IMR-90 (cell line): ENCODE data around the gene TMCC1.
"Not testable (repeated sequence)": the region's sequence is repeated elsewhere in the genome, so short reads cannot be mapped to it uniquely, and the experiment has no call there.

ENCODE experiments used
- BHLHE40 ChIP-seq: fragments of 150-350 bp; IDR thresholded peaks from 2 replicates; pipeline ENCODE4 v1.6.1; 2016; ENCODE audit warnings: mild to moderate bottlenecking, low read depth, low read length
- CEBPB ChIP-seq: IDR thresholded peaks from 2 replicates; pipeline ENCODE4 v1.6.1; 2012; ENCODE audit warnings: low read depth, low read length, improper control_type of control experiment
- FOS ChIP-seq: fragments of 150-350 bp; IDR thresholded peaks from 2 replicates; pipeline ENCODE4 v1.6.1; 2016; ENCODE audit warnings: low read depth, low read length
- MAZ ChIP-seq: IDR thresholded peaks from 2 replicates; pipeline ENCODE4 v1.6.1; 2012; ENCODE audit warnings: low read depth, mild to moderate bottlenecking, low read length, improper control_type of control experiment, moderate library complexity, borderline replicate concordance
- MXI1 ChIP-seq: IDR thresholded peaks from 2 replicates; pipeline ENCODE4 v1.6.1; 2012; ENCODE audit warnings: low read depth, mild to moderate bottlenecking, low read length, moderate library complexity, borderline replicate concordance
- NFE2L2 ChIP-seq: fragments of 150-350 bp; IDR thresholded peaks from 2 replicates; pipeline ENCODE4 v1.6.1; 2016; ENCODE audit warnings: low read depth, mild to moderate bottlenecking, low read length
- POLR2A ChIP-seq: IDR thresholded peaks from 2 replicates; pipeline ENCODE4 v1.6.1; 2012; ENCODE audit warnings: mild to moderate bottlenecking, low read depth, low read length
- RAD21 ChIP-seq: IDR thresholded peaks from 2 replicates; pipeline ENCODE4 v1.6.1; 2012; ENCODE audit warnings: low read length, improper control_type of control experiment
- RCOR1 ChIP-seq: IDR thresholded peaks from 2 replicates; pipeline ENCODE4 v1.6.1; 2012; ENCODE audit warnings: mild to moderate bottlenecking, low read length, improper control_type of control experiment; ENCODE audit not compliant: insufficient replicate concordance
- RFX5 ChIP-seq: IDR thresholded peaks from 2 replicates; pipeline ENCODE4 v1.8.0; 2012; ENCODE audit warnings: low read depth, mild to moderate bottlenecking, low read length, moderate library complexity
- SMC3 ChIP-seq: fragments of 150-350 bp; IDR thresholded peaks from 2 replicates; pipeline ENCODE4 v1.6.1; 2016; ENCODE audit warnings: low read depth, mild to moderate bottlenecking, antibody characterized with exemption, low read length, moderate library complexity
- TF ChIP-seq, protein P1 (sequence below): conservative IDR thresholded peaks from 2 replicates; pipeline ENCODE4 v1.5.1; 2012; ENCODE audit warnings: mild to moderate bottlenecking, low read depth, low read length, improper control_type of control experiment
- TF ChIP-seq, protein P2 (sequence below): fragments of 150-350 bp; IDR thresholded peaks from 2 replicates; pipeline ENCODE4 v1.6.1; 2016; ENCODE audit warnings: low read depth, mild to moderate bottlenecking, low read length, moderate library complexity, borderline replicate concordance

DNA sequence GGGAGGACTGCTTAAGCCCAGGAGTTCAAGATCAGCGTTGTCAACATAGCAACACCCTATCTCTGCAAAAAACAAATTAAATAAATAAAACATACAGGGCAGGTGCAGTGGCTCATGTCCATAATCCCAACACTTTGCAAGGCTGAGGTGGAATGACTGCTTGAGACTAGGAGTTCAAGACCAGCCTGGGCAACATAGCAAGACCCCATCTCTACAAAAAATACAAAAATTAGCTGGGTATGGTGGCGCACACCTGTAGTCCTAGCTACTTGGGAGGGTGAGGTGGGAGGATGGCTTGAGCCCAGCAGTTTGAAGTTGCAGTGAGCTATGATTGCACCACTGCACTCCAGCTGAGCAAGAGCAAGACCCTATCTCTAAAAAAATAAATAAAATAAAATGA is 19.0 kb downstream of the TMCC1 start:
- not testable (repeated sequence) for TF ChIP-seq BHLHE40, RFX5, SMC3, POLR2A, MAZ, NFE2L2, RAD21, CEBPB, RCOR1, FOS, MXI1
- TF ChIP-seq, protein P1, sequence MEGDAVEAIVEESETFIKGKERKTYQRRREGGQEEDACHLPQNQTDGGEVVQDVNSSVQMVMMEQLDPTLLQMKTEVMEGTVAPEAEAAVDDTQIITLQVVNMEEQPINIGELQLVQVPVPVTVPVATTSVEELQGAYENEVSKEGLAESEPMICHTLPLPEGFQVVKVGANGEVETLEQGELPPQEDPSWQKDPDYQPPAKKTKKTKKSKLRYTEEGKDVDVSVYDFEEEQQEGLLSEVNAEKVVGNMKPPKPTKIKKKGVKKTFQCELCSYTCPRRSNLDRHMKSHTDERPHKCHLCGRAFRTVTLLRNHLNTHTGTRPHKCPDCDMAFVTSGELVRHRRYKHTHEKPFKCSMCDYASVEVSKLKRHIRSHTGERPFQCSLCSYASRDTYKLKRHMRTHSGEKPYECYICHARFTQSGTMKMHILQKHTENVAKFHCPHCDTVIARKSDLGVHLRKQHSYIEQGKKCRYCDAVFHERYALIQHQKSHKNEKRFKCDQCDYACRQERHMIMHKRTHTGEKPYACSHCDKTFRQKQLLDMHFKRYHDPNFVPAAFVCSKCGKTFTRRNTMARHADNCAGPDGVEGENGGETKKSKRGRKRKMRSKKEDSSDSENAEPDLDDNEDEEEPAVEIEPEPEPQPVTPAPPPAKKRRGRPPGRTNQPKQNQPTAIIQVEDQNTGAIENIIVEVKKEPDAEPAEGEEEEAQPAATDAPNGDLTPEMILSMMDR: not testable (repeated sequence)
- TF ChIP-seq, protein P2, sequence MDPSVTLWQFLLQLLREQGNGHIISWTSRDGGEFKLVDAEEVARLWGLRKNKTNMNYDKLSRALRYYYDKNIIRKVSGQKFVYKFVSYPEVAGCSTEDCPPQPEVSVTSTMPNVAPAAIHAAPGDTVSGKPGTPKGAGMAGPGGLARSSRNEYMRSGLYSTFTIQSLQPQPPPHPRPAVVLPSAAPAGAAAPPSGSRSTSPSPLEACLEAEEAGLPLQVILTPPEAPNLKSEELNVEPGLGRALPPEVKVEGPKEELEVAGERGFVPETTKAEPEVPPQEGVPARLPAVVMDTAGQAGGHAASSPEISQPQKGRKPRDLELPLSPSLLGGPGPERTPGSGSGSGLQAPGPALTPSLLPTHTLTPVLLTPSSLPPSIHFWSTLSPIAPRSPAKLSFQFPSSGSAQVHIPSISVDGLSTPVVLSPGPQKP: not testable (repeated sequence)
